OCI-LY7 (cell line): ENCODE measurements around the gene SOS1. TPM values are rescaled to one million over a fixed set of nuclear protein-coding genes. Genes with fewer than 3 reads are reported as not detected.
A peak's percentile ranks its signal among the peaks of the same experiment; 100 is the strongest.

Source experiments
- BruUV-seq: library from RNA; stranded (reverse); fragments of 400-500 nt; replicated peaks from 2 replicates; lab custom pipeline; 2021; lab: Mats Ljungman, UMichigan
- CTCF ChIA-PET: fragments of 300-600 bp; sonication (Branson Sonifier 250); formaldehyde crosslinking; loops from one replicate; lab custom pipeline; 2022; ENCODE audit warnings: antibody characterized with exemption; ENCODE audit not compliant: unreplicated experiment; lab: Charles Lee
- POLR2A ChIA-PET: fragments of 300-600 bp; sonication (Branson Sonifier 250); formaldehyde crosslinking; loops from one replicate; lab custom pipeline; 2022; ENCODE audit warnings: antibody characterized with exemption; lab: Charles Lee
- DNase-seq: peaks from one replicate; pipeline ENCODE4 v3.0.0-alpha.2; 2015; ENCODE audit warnings: low spot score
- H2AFZ ChIP-seq: fragments of 200-600 bp; sonication (generic), shearing (Covaris generic); 2 replicates; pipeline ENCODE4 v1.6.1; 2014; ENCODE audit warnings: mild to moderate bottlenecking, antibody characterized with exemption, low read length, moderate library complexity
- H3K27ac ChIP-seq: fragments of 200-600 bp; sonication (generic); 2 replicates; pipeline ENCODE4 v1.5.1; 2014; ENCODE audit warnings: mixed run types, low read depth, mild to moderate bottlenecking, moderate library complexity, low read length, inconsistent platforms; ENCODE audit not compliant: poor library complexity, severe bottlenecking
- H3K36me3 ChIP-seq: fragments of 200-600 bp; sonication (generic); 2 replicates; pipeline ENCODE4 v1.6.1; 2014; ENCODE audit warnings: mild to moderate bottlenecking, antibody characterized with exemption, low read length, moderate library complexity, mixed read lengths; ENCODE audit not compliant: insufficient read depth
- H3K4me1 ChIP-seq: fragments of 200-600 bp; sonication (generic); 2 replicates; pipeline ENCODE4 v1.5.1; 2014; ENCODE audit warnings: mild to moderate bottlenecking, low read length; ENCODE audit not compliant: insufficient read depth, poor library complexity, severe bottlenecking
- H3K4me2 ChIP-seq: fragments of 200-600 bp; sonication (generic); 2 replicates; pipeline ENCODE4 v1.6.1; 2014; ENCODE audit warnings: mild to moderate bottlenecking, low read length
- H3K4me3 ChIP-seq: fragments of 200-600 bp; sonication (generic); 2 replicates; pipeline ENCODE4 v1.5.1; 2014; ENCODE audit warnings: mild to moderate bottlenecking, low read depth, low read length; ENCODE audit not compliant: poor library complexity, severe bottlenecking
- H3K79me2 ChIP-seq: fragments of 200-600 bp; sonication (generic); 2 replicates; pipeline ENCODE4 v1.6.1; 2016; ENCODE audit warnings: low read depth, mild to moderate bottlenecking, low read length, moderate library complexity, mixed read lengths; ENCODE audit not compliant: insufficient read depth
- H3K9me2 ChIP-seq: fragments of 200-600 bp; sonication (generic); 2 replicates; pipeline ENCODE4 v1.6.1; 2016; ENCODE audit warnings: mild to moderate bottlenecking, low read length, mixed read lengths; ENCODE audit not compliant: insufficient read depth
- H3K9me3 ChIP-seq: fragments of 200-600 bp; sonication (generic); 2 replicates; pipeline ENCODE4 v1.6.1; 2014; ENCODE audit warnings: mild to moderate bottlenecking, mixed run types, low read length, mixed read lengths
- H4K20me1 ChIP-seq: fragments of 200-600 bp; sonication (generic); 2 replicates; pipeline ENCODE4 v1.6.1; 2014; ENCODE audit warnings: mild to moderate bottlenecking, antibody characterized with exemption, low read length, moderate library complexity, mixed read lengths; ENCODE audit not compliant: insufficient read depth
- EZH2phosphoT487 ChIP-seq: fragments of 200-600 bp; sonication (generic); IDR thresholded peaks from 2 replicates; pipeline ENCODE4 v1.6.1; 2018; ENCODE audit warnings: low read depth, borderline replicate concordance, mild to moderate bottlenecking, mixed run types, antibody characterized with exemption, low read length, moderate library complexity, mixed read lengths
- intact Hi-C: fragments of 100-400 bp; cut with micrococcal nuclease; formaldehyde crosslinking; loops from one replicate; pipeline ENCODE4 v1.10.0; 2022; ENCODE audit not compliant: unreplicated experiment
- total RNA-seq, 2 experiments: library from RNA; depleted of rRNA in 1 of 2; stranded (reverse); fragments of >200 nt in 1 of 2; shearing (Covaris generic) in 1 of 2; gene quantifications; 2 replicates each; pipeline ENCODE4 v1.2.3, GENCODE V29; 2014 to 2022
- TF ChIP-seq, protein P1 (sequence below): fragments of 200-600 bp; sonication (generic); conservative IDR thresholded peaks from 2 replicates; pipeline ENCODE4 v1.5.1; 2014; ENCODE audit warnings: mild to moderate bottlenecking, antibody characterized with exemption, low read length, moderate library complexity, mixed read lengths

Gene SOS1
- total RNA-seq, 2 experiments from 2014 or later: 21.3 to 40.0 TPM

DNA sequence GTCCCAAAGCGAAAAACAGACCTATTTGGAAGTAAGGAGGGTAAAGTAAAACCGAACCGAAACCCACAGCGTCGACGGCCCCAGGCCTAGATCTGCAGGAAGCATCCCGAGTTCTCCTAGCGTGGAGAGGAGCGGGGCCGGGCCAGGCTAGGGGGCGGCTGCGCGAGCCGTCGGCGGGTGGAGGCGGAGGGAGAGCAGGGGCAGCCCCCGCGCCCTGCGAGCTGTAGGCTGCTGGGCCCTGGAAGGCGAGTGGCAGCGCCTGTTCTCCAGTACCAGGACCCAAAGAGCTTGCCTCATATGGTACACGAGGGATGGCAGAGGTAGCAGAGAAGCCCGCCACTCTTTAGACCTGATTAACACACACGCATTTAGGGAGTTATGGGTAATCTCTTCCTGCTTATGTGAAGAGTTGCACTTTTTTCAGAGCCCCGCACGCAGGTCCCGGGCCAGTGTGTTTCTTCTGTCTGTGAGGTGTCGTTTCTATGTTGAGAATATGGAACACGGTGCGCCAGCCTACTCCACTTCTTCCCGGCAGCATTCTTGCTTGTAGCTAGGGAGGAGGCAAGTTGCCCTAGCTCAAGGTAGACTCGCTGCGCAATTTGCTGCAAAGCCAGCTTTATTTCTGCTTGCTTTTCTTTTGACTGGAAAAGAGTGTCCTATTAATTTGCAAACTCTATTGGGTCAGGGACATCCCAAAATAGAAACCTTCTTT, 160.1 kb downstream of the SOS1 start:
- Histone ChIP-seq H3K9me3 (no peaks in the 10 kb centered on the region), H3K4me1 (no peaks in the 10 kb centered on the region), H2AFZ (no peak overlapping the region), H3K36me3 (no peaks in the 10 kb centered on the region), H3K9me2 (no peaks in the 10 kb centered on the region), H3K79me2 (no peaks in the 10 kb centered on the region), H3K27ac (no peak overlapping the region), H3K4me2 (peak overlapping the region; percentile 27; the same call in 1 of the 2 replicates), H4K20me1 (no peaks in the 10 kb centered on the region), H3K4me3 (no peak overlapping the region)
- no peak for DNase-seq
- intact Hi-C loops: no loop called here
- BruUV-seq: no TSS peak
- CTCF ChIA-PET: no interaction called here
- POLR2A ChIA-PET: no interaction called here
- TF ChIP-seq, protein P1, sequence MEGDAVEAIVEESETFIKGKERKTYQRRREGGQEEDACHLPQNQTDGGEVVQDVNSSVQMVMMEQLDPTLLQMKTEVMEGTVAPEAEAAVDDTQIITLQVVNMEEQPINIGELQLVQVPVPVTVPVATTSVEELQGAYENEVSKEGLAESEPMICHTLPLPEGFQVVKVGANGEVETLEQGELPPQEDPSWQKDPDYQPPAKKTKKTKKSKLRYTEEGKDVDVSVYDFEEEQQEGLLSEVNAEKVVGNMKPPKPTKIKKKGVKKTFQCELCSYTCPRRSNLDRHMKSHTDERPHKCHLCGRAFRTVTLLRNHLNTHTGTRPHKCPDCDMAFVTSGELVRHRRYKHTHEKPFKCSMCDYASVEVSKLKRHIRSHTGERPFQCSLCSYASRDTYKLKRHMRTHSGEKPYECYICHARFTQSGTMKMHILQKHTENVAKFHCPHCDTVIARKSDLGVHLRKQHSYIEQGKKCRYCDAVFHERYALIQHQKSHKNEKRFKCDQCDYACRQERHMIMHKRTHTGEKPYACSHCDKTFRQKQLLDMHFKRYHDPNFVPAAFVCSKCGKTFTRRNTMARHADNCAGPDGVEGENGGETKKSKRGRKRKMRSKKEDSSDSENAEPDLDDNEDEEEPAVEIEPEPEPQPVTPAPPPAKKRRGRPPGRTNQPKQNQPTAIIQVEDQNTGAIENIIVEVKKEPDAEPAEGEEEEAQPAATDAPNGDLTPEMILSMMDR: no peak
- no peak for TF ChIP-seq EZH2phosphoT487

- no peak for DNase-seq
- TF ChIP-seq, protein P1: no peak
- TF ChIP-seq EZH2phosphoT487: no peak
Measured at GRCh38 chr2:38959938-38960608, 160.8 kb downstream of the SOS1 start.

DNA sequence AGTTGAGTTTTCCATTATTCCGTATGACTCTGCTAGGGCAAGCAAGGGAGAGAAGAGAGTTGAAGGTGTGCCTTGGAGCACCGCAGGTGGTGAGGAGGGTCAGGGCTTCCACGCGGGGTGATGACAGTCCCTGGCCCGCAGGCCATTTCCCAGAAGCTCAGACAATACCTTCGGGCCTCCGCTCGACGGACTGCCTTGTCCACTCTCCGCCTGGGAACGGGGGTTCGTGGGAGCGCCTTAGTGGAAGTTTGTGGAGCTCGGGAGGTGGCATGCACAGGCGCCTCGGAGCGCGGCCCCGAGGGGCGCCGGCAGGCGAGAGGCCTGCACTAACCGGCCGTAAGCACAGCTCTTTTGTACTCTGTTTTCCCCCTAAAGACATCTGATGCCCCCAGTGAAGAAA, 161.4 kb downstream of the SOS1 start:
- DNase-seq: no peak
- H3K79me2 ChIP-seq: no peaks in the 10 kb centered on the region
- no peak overlapping the region for H3K4me2 ChIP-seq
- no peak overlapping the region for H2AFZ ChIP-seq
- H3K4me3 ChIP-seq: no peak overlapping the region
- no peaks in the 10 kb centered on the region for H3K9me2 ChIP-seq
- intact Hi-C loops: no loop called here
- no peak for TF ChIP-seq EZH2phosphoT487
- TF ChIP-seq, protein P1: no peak
- POLR2A ChIA-PET: no interaction called here
- no peaks in the 10 kb centered on the region for H3K4me1 ChIP-seq
- H3K9me3 ChIP-seq: no peaks in the 10 kb centered on the region
- BruUV-seq: no TSS peak
- CTCF ChIA-PET: no interaction called here
- no peaks in the 10 kb centered on the region for H3K36me3 ChIP-seq
- H4K20me1 ChIP-seq: no peaks in the 10 kb centered on the region
- no peak overlapping the region for H3K27ac ChIP-seq

More at GRCh38 chr2:38959938-38960608, 160.8 kb downstream of the SOS1 start:
- Histone ChIP-seq H3K9me2 (no peaks in the 10 kb centered on the region), H3K9me3 (no peaks in the 10 kb centered on the region), H3K36me3 (no peaks in the 10 kb centered on the region), H3K4me3 (no peak overlapping the region), H3K27ac (no peak overlapping the region), H4K20me1 (no peaks in the 10 kb centered on the region), H3K79me2 (no peaks in the 10 kb centered on the region), H3K4me2 (no peak overlapping the region), H3K4me1 (no peaks in the 10 kb centered on the region), H2AFZ (no peak overlapping the region)
- intact Hi-C loops: no loop called here
- POLR2A ChIA-PET: no interaction called here
- CTCF ChIA-PET: no interaction called here
- BruUV-seq: no TSS peak
